ENCODE data around the gene INTS11. TPM values are rescaled to one million over a fixed set of nuclear protein-coding genes. Genes with fewer than 3 reads are reported as not detected.

Gene INTS11
- total RNA-seq, 2 donors from 2014 or later: 97.3 to 178 TPM

GRCh38 chr1:1365875-1366698, 41.6 kb upstream of the INTS11 start:
- Histone ChIP-seq H3K27ac (no peak overlapping the region), H3K9me3 (no peaks in the 10 kb centered on the region), H3K36me3 (no peaks in the 10 kb centered on the region), H3K4me1 (replicated peaks) (no peaks in the 10 kb centered on the region), H3K4me3 (no peak overlapping the region), H3K27me3 (replicated peaks; ENCODE audit: insufficient read depth) (no peaks in the 10 kb centered on the region)
- no peak for DNase-seq (ENCODE audit: low spot score)
- 83% methylated on average over 10 of the region's 10 CpGs for WGBS
- intact Hi-C loops (cut with DNase I): no loop called here
- no peak for TF ChIP-seq POLR2A (IDR thresholded peaks at IDR 0.05)
- TF ChIP-seq POLR2AphosphoS5 (IDR thresholded peaks at IDR 0.05): no peak
- TF ChIP-seq CTCF (IDR thresholded peaks at IDR 0.05): no peak

GRCh38 chr1:1364266-1364665, 39.8 kb upstream of the INTS11 start:
- Histone ChIP-seq H3K36me3 (no peaks in the 10 kb centered on the region), H3K4me1 (replicated peaks) (no peaks in the 10 kb centered on the region), H3K9me3 (no peaks in the 10 kb centered on the region), H3K4me3 (no peak overlapping the region), H3K27me3 (replicated peaks; ENCODE audit: insufficient read depth) (no peaks in the 10 kb centered on the region), H3K27ac (no peak overlapping the region)
- intact Hi-C loops (cut with DNase I): no loop called here
- TF ChIP-seq POLR2AphosphoS5 (IDR thresholded peaks at IDR 0.05) (no peak), POLR2A (IDR thresholded peaks at IDR 0.05) (no peak), CTCF (IDR thresholded peaks at IDR 0.05) (no peak)
- no peak for DNase-seq (ENCODE audit: low spot score)
- WGBS: 72% methylated on average over 14 of the region's 14 CpGs

- no peaks in the 10 kb centered on the region for H3K27me3 ChIP-seq (replicated peaks; ENCODE audit: insufficient read depth)
- no peak for DNase-seq (ENCODE audit: low spot score)
- no peak overlapping the region for H3K4me3 ChIP-seq
- H3K4me1 ChIP-seq (replicated peaks): no peaks in the 10 kb centered on the region
- no peaks in the 10 kb centered on the region for H3K9me3 ChIP-seq
- intact Hi-C loops (cut with DNase I): no loop called here
- H3K27ac ChIP-seq: peak overlapping the region; percentile 9 to 11
- WGBS: 21% methylated on average over 13 of the region's 13 CpGs
- H3K36me3 ChIP-seq: no peaks in the 10 kb centered on the region
- TF ChIP-seq POLR2AphosphoS5 (IDR thresholded peaks at IDR 0.05) (no peak), CTCF (IDR thresholded peaks at IDR 0.05) (peak in 1 of 4 experiments; percentile 15)
Observed at GRCh38 chr1:1361982-1362423, 37.5 kb upstream of the INTS11 start.

GRCh38 chr1:1361233-1361981, 36.9 kb upstream of the INTS11 start:
- WGBS: 83% methylated on average over 33 of the region's 35 CpGs
- H3K4me1 ChIP-seq (replicated peaks): no peaks in the 10 kb centered on the region
- peak overlapping the region; percentile 9 to 11 for H3K27ac ChIP-seq
- no peak overlapping the region for H3K4me3 ChIP-seq
- intact Hi-C loops (cut with DNase I): no loop called here
- H3K27me3 ChIP-seq (replicated peaks; ENCODE audit: insufficient read depth): no peaks in the 10 kb centered on the region
- TF ChIP-seq POLR2AphosphoS5 (IDR thresholded peaks at IDR 0.05): no peak
- TF ChIP-seq CTCF (IDR thresholded peaks at IDR 0.05): no peak
- TF ChIP-seq POLR2A (IDR thresholded peaks at IDR 0.05): no peak
- no peaks in the 10 kb centered on the region for H3K9me3 ChIP-seq
- no peaks in the 10 kb centered on the region for H3K36me3 ChIP-seq
- no peak for DNase-seq (ENCODE audit: low spot score)

Measured in prostate gland (tissue), 2 donors.